Measurements from ENCODE around the gene NOX5. TPM values are rescaled to one million over a fixed set of nuclear protein-coding genes. Genes with fewer than 3 reads are reported as not detected.
A peak's percentile ranks its signal among the peaks of the same experiment; 100 is the strongest.

The NOX5 gene
- total and polyA plus RNA-seq, 10 of the 15 experiments (the other 5 are each of a cell fraction or from before 2014, with no cell fraction given) = not detected

- TF ChIP-seq NR2C1 (IDR thresholded peaks at IDR 0.05) (no peak), NFIC (IDR thresholded peaks at IDR 0.05; ENCODE audit: low read depth, low read length) (no peak), E4F1 (IDR thresholded peaks at IDR 0.05; ENCODE audit: borderline replicate concordance, partially characterized antibody) (no peak), CBX3 (IDR thresholded peaks at IDR 0.05; ENCODE audit: borderline replicate concordance, low read depth) (no peak), RUNX3 (IDR thresholded peaks at IDR 0.05; ENCODE audit: low read length) (no peak), NFYA (IDR thresholded peaks at IDR 0.05; ENCODE audit: borderline replicate concordance, low read depth, low read length) (no peak)
Observed at GRCh38 chr15:69092159-69092558, 77.7 kb downstream of the NOX5 start (continued).

GRCh38 chr15:69093127-69093526 lies 78.6 kb downstream of the NOX5 start:
- H3K79me2 ChIP-seq (ENCODE audit: control insufficient read depth, insufficient read depth, low read length) = no peaks in the 10 kb centered on the region
- ChIA-PET RAD21 (ENCODE audit: unreplicated experiment) (interaction anchor here (0.5 kb wide), 1 partner anchor 378 kb away, joined by 3 read pairs; no protein-coding TSS in a partner anchor), POLR2A (interaction anchor here (1.0 kb wide), 1 partner anchor 11 kb away, joined by 3 read pairs; no protein-coding TSS in a partner anchor), CTCF (no interaction called here), SMC1A (ENCODE audit: uncharacterized antibody, unreplicated experiment) (no interaction called here)
- DNase-seq (ENCODE audit: low read depth, low spot score) (no peak), ATAC-seq (peak; percentile 87), FAIRE-seq (no peak)
- no peak overlapping the region for H2AFZ ChIP-seq (ENCODE audit: control insufficient read depth, low read depth, low read length)
- WGBS (ENCODE audit: insufficient coverage, insufficient replicate concordance, low lambda C conversion rate, missing lambda C conversion rate) = 33% methylated on average over 4 of the region's 4 CpGs
- TF ChIP-seq RAD51 (IDR thresholded peaks at IDR 0.05) (no peak), NR2C1 (IDR thresholded peaks at IDR 0.05) (no peak), CBFB (IDR thresholded peaks at IDR 0.05; ENCODE audit: low read depth) (no peak), USF2 (IDR thresholded peaks at IDR 0.05; ENCODE audit: borderline replicate concordance, low read depth, low read length) (no peak), STAT1 (conservative IDR thresholded peaks at IDR 0.05) (no peak), NKRF (conservative IDR thresholded peaks at IDR 0.05) (no peak), POLR2AphosphoS5 (IDR thresholded peaks at IDR 0.05; ENCODE audit: low read length) (no peak), FOXK2 (IDR thresholded peaks at IDR 0.05) (no peak), EED (IDR thresholded peaks at IDR 0.05; ENCODE audit: low read depth) (no peak), TAF1 (IDR thresholded peaks at IDR 0.05; ENCODE audit: borderline replicate concordance, low read depth, low read length) (no peak), IRF4 (IDR thresholded peaks at IDR 0.05; ENCODE audit: low read depth, low read length) (no peak)
- no peak overlapping the region for H3K9ac ChIP-seq (ENCODE audit: control insufficient read depth, insufficient read depth, low read length)
- no TSS peak for BruUV-seq (replicated peaks)
- H4K20me1 ChIP-seq (ENCODE audit: control insufficient read depth, insufficient read depth) = no peaks in the 10 kb centered on the region
- no peak overlapping the region for H3K4me3 ChIP-seq
- H3K9me3 ChIP-seq (replicated peaks; ENCODE audit: control insufficient read depth, insufficient read depth, low read length) = no peaks in the 10 kb centered on the region
- H3K4me2 ChIP-seq (ENCODE audit: control insufficient read depth, insufficient read depth) = no peak overlapping the region
- no peaks in the 10 kb centered on the region for H3K4me1 ChIP-seq (ENCODE audit: control insufficient read depth, insufficient read depth, low read length)
- no peaks in the 10 kb centered on the region for H3K36me3 ChIP-seq (ENCODE audit: control insufficient read depth in 2 of 2, insufficient read depth in 2 of 2, low read length in 1 of 2)
- intact Hi-C loops (cut with micrococcal nuclease; ENCODE audit: unreplicated experiment) = no loop called here
- H3K27ac ChIP-seq (ENCODE audit: control insufficient read depth, insufficient read depth) = no peak overlapping the region
- in situ Hi-C loops (cut with MboI) = no loop called here
- H3K27me3 ChIP-seq (replicated peaks in 1 of 2; ENCODE audit: control insufficient read depth in 2 of 2, insufficient read depth in 2 of 2, low read length in 1 of 2) = no peaks in the 10 kb centered on the region; a peak in 1 of 4 replicates
